Right lobe of liver (tissue), 6 donors: ENCODE measurements around the gene NPY. TPM values are rescaled to one million over a fixed set of nuclear protein-coding genes. Genes with fewer than 3 reads are reported as not detected.
A peak's percentile ranks its signal among the peaks of the same experiment; 100 is the strongest.

Source experiments
- ATAC-seq, 4 donors: fragments of 200-7000 bp; cut with Tn5 transposase; one replicate each; pipeline ENCODE4 v1.9.1; 2020; ENCODE audit warnings: mild to moderate bottlenecking in 4 of 4, moderate library complexity in 4 of 4
- DNase-seq, 3 donors: peaks; one replicate each; pipeline ENCODE4 v3.0.0-alpha.2; 2020
- H3K27ac ChIP-seq, 3 donors: fragments of 200-600 bp; one replicate each; pipeline ENCODE4 v1.8.0; 2022
- H3K27me3 ChIP-seq, 2 donors: fragments of 200-600 bp; one replicate each; pipeline ENCODE4 v1.8.0; 2022
- H3K36me3 ChIP-seq, 4 donors: fragments of 200-600 bp; sonication (generic) in 1 of 4; one replicate each; pipeline versions ENCODE4 v1.5.1 to v1.8.0; 2017 to 2022; ENCODE audit warnings: control low read depth in 1 of 4
- H3K4me1 ChIP-seq, 4 donors: fragments of 200-600 bp; sonication (generic) in 1 of 4; one replicate each; pipeline versions ENCODE4 v1.5.1 to v1.8.0; 2017 to 2022; ENCODE audit warnings: control low read depth in 1 of 4
- H3K4me3 ChIP-seq, 3 donors: fragments of 200-600 bp; one replicate each; pipeline ENCODE4 v1.8.0; 2022
- H3K9me3 ChIP-seq, 4 donors: fragments of 200-600 bp; sonication (generic) in 1 of 4; one replicate each; pipeline versions ENCODE4 v1.5.1 to v1.8.0; 2017 to 2022; ENCODE audit warnings: control low read depth in 1 of 4
- CTCF ChIP-seq, 4 donors: fragments of 200-600 bp in 3 of 4; fragments of 450-650 bp in 1 of 4; IDR thresholded peaks; one replicate each; pipeline versions ENCODE4 v1.5.1 to v1.8.0; 2016 to 2022; ENCODE audit warnings: antibody characterized with exemption in 4 of 4, mild to moderate bottlenecking in 2 of 4
- POLR2A ChIP-seq: fragments of 450-650 bp; IDR thresholded peaks from one replicate; pipeline ENCODE4 v1.6.1; 2017; ENCODE audit warnings: antibody characterized with exemption, mild to moderate bottlenecking
- WGBS: methylation state at CpG from one replicate; pipeline ENCODE4 v1.1.6; 2018; ENCODE audit warnings: low coverage, low lambda C conversion rate; ENCODE audit not compliant: insufficient coverage; ENCODE audit errors: missing lambda C conversion rate; 5-methylcytosine and 5-hydroxymethylcytosine counted together
- intact Hi-C, 2 donors: fragments of 100-400 bp; cut with DNase I; formaldehyde crosslinking; loops; one replicate each; pipeline versions ENCODE4 v1.11.2 to v1.14.1; 2022
- long read RNA-seq: library from polyadenylated mRNA; unstranded; transcript quantifications from one replicate; pipeline ENCODE4 v2.0.0, GENCODE V29; 2019
- total RNA-seq, 6 experiments: library from RNA; depleted of rRNA in 2 of 6; stranded (reverse); fragments of >200 nt in 2 of 6; fragmentation: NEBNext Ultra II Directional in 3 of 6; extraction: Animal tissue kit (Norgen Biotek cat#: 25700) in 3 of 6; gene quantifications; one replicate each; pipeline versions ENCODE4 v1.1.0 to v1.2.4, GENCODE V29; 2016 to 2023
- donor health status: DM: no; HTN: yes; CAD: no.
- donor health status: DM: no; HTN: no; CAD: no.
- donor health status: DM: no; HTN: no; CAD: no.
- donor health status: DM: no; HTN: yes; CAD: no.
- donor health status: DM: no; HTN: yes; CAD: no.

The NPY gene
- not detected for total RNA-seq
- long read RNA-seq, result 0 reads

- no peaks in the 10 kb centered on the region for H3K36me3 ChIP-seq
- peaks cover 0 to 4% (median 0%) of the 10 kb centered on the region in 4 donors for H3K4me1 ChIP-seq
- H3K4me3 ChIP-seq, result no peak within 1 kb of the TSS
- TF ChIP-seq POLR2A (no peak), CTCF (IDR thresholded peaks at IDR 0.05) (no peak)
- intact Hi-C loops, result no loop called here
- H3K9me3 ChIP-seq, result no peaks in the 10 kb centered on the region
- no peak within 1 kb of the TSS for H3K27ac ChIP-seq
- DNase-seq (no peak), ATAC-seq (peak in 1 of 4 donors; percentile 13)
- WGBS, result 0% methylated on average over 5 of the region's 73 CpGs
- H3K27me3 ChIP-seq, result peaks cover 4 to 8% of the 10 kb centered on the region in 2 donors
Observed at GRCh38 chr7:24283897-24284698, at the start of gene NPY. Gene NPY (plus strand): TSS chr7:24284190. CDS start chr7:24285241, 1,051 bp downstream.

GRCh38 chr7:24239260-24239659, 44.7 kb upstream of the NPY start:
- no peak for TF ChIP-seq POLR2A
- no peak for TF ChIP-seq CTCF (IDR thresholded peaks at IDR 0.05)
- no peak for DNase-seq
- Histone ChIP-seq H3K27ac (no peak overlapping the region), H3K27me3 (no peaks in the 10 kb centered on the region), H3K9me3 (no peaks in the 10 kb centered on the region), H3K4me3 (no peak overlapping the region), H3K36me3 (no peaks in the 10 kb centered on the region), H3K4me1 (no peaks in the 10 kb centered on the region)
- ATAC-seq, result no peak
- intact Hi-C loops, result no loop called here

GRCh38 chr7:24241206-24241605, 42.8 kb upstream of the NPY start:
- H3K4me1 ChIP-seq, result no peaks in the 10 kb centered on the region
- ATAC-seq (no peak), DNase-seq (no peak)
- no peak overlapping the region for H3K4me3 ChIP-seq
- TF ChIP-seq CTCF (IDR thresholded peaks at IDR 0.05) (no peak), POLR2A (no peak)
- no peaks in the 10 kb centered on the region for H3K36me3 ChIP-seq
- intact Hi-C loops, result no loop called here
- no peak overlapping the region for H3K27ac ChIP-seq
- H3K9me3 ChIP-seq, result no peaks in the 10 kb centered on the region
- WGBS, result 74% methylated on average over 5 of the region's 5 CpGs
- H3K27me3 ChIP-seq, result no peaks in the 10 kb centered on the region

- 86% methylated on average over 2 of the region's 2 CpGs for WGBS
- no peak for TF ChIP-seq CTCF (IDR thresholded peaks at IDR 0.05)
- TF ChIP-seq POLR2A, result no peak
- Histone ChIP-seq H3K36me3 (no peaks in the 10 kb centered on the region), H3K27ac (no peak overlapping the region), H3K4me1 (no peaks in the 10 kb centered on the region), H3K9me3 (no peaks in the 10 kb centered on the region), H3K27me3 (no peaks in the 10 kb centered on the region), H3K4me3 (no peak overlapping the region)
- DNase-seq (no peak), ATAC-seq (no peak)
- intact Hi-C loops, result no loop called here
Observed at GRCh38 chr7:24244554-24244953, 39.4 kb upstream of the NPY start.
